Upper lobe of right lung (tissue), 1 donor: ENCODE data around the gene TEAD1. TPM values are rescaled to one million over a fixed set of nuclear protein-coding genes. Genes with fewer than 3 reads are reported as not detected.

Source experiments
- ATAC-seq: fragments of 200-7000 bp; cut with Tn5 transposase; one replicate; pipeline ENCODE4 v1.9.1; 2020; ENCODE audit warnings: mild to moderate bottlenecking, moderate library complexity
- DNase-seq: peaks from one replicate; pipeline ENCODE4 v3.0.0-alpha.2; 2020
- H3K27ac ChIP-seq: fragments of 200-600 bp; one replicate; pipeline ENCODE4 v1.8.0; 2022
- H3K27me3 ChIP-seq: fragments of 200-600 bp; one replicate; pipeline ENCODE4 v1.8.0; 2022; ENCODE audit warnings: mild to moderate bottlenecking
- H3K36me3 ChIP-seq: fragments of 200-600 bp; one replicate; pipeline ENCODE4 v1.8.0; 2022
- H3K4me1 ChIP-seq: fragments of 200-600 bp; one replicate; pipeline ENCODE4 v1.8.0; 2022
- H3K4me3 ChIP-seq: fragments of 200-600 bp; one replicate; pipeline ENCODE4 v1.8.0; 2022; ENCODE audit warnings: mild to moderate bottlenecking
- H3K9me3 ChIP-seq: fragments of 200-600 bp; one replicate; pipeline ENCODE4 v1.8.0; 2022
- CTCF ChIP-seq: fragments of 200-600 bp; IDR thresholded peaks from one replicate; pipeline ENCODE4 v1.8.0; 2022; ENCODE audit warnings: antibody characterized with exemption
- intact Hi-C: fragments of 100-400 bp; cut with DNase I; formaldehyde crosslinking; loops from one replicate; pipeline ENCODE4 v1.11.0; 2022
- total RNA-seq: library from RNA; stranded (reverse); fragmentation: NEBNext Ultra II Directional; extraction: Animal tissue kit (Norgen Biotek cat#: 25700); gene quantifications from one replicate; pipeline ENCODE4 v1.2.1, GENCODE V29; 2021
- donor health status: DM: no; HTN: yes; CAD: no; lungs with severe emphysema.

TEAD1 gene
- total RNA-seq, 1 donor from 2014 or later: 72.3 TPM

GRCh38 chr11:12901874-12902481 lies 227.8 kb downstream of the TEAD1 start:
- Histone ChIP-seq H3K27ac (no peak overlapping the region), H3K4me3 (no peak overlapping the region), H3K36me3 (peaks cover 4% of the 10 kb centered on the region), H3K27me3 (no peaks in the 10 kb centered on the region), H3K4me1 (no peaks in the 10 kb centered on the region), H3K9me3 (no peaks in the 10 kb centered on the region)
- intact Hi-C loops: no loop called here
- no peak for ATAC-seq
- TF ChIP-seq CTCF: no peak
- no peak for DNase-seq

DNA sequence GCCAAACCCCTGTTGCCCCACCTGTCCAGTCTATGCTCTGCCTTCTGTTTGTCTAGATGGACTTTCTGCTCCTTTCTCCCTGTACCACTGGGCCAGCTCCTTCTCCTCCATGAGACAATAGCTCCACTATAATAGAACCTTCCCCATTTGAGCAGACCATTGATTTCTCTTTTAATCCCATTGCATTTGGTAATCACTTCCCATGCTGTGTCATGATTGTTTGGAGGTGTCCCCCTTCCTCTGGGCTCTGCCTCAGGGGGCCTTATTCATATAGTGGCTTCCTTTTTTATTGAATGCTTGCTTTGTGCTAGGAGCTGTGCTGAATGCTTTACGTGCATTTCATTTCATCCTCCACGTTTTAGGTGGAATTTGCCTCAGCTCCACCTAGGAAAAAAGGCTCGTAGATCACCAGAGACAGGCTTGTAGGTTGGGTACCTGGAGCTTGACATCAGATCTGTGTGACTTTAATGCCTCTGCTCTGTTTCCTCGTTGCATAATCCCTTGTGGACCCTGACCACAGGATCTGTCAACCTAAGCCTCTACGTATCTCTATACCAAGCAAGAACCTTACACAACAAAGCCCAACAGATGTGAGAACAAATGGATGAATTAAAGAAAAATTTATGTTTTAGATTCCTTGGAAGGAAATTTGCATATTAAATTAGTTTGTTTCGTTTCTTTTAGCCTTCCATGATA lies 228.7 kb downstream of the TEAD1 start:
- Histone ChIP-seq H3K4me3 (no peak overlapping the region), H3K4me1 (no peaks in the 10 kb centered on the region), H3K27ac (no peak overlapping the region), H3K27me3 (no peaks in the 10 kb centered on the region), H3K36me3 (peaks cover 4% of the 10 kb centered on the region), H3K9me3 (no peaks in the 10 kb centered on the region)
- TF ChIP-seq CTCF: no peak
- DNase-seq (no peak), ATAC-seq (no peak)
- intact Hi-C loops: no loop called here

DNA sequence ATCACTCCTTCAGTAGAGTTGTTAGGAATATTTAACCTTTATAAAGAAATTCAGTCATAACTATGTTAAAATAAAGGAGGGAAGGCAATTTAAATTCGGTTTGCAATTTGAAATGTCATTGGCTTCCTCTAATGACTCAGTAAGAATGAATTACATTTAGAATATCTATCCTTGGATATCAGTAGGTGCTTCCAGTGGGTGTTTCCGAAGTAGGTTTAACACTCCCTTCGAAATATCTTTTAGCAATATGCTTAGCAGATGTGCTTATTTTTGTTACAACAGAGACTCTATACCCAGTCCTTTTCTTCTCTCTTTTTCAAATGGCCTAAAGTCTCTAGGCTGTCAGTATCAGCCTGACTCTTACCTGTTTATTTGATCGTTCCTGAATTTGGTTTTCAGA lies 231.2 kb downstream of the TEAD1 start:
- ATAC-seq: no peak
- no peak for TF ChIP-seq CTCF
- Histone ChIP-seq H3K36me3 (peaks cover 4% of the 10 kb centered on the region), H3K4me1 (no peaks in the 10 kb centered on the region), H3K27ac (no peak overlapping the region), H3K4me3 (no peak overlapping the region), H3K9me3 (no peaks in the 10 kb centered on the region), H3K27me3 (no peaks in the 10 kb centered on the region)
- intact Hi-C loops: no loop called here
- no peak for DNase-seq

DNA sequence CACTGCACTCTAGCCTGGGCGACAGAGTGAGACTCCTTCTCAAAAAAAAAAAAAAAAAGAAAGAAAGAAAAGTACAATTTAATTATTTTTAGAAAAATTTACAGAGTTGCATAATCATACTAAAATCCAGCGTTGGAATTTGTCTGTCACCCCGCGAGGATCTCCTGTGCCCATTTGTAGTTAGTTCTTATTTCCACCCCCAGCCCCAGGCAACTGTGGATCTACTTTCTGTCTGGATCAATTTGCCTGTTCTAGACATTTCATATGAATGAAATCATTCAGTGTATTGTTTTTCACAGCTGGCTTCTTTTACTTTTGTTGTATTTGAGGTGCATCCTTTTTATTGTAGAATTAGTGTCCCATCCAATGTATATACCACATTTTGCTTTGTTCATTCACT lies 232.3 kb downstream of the TEAD1 start:
- TF ChIP-seq CTCF: no peak
- no peaks in the 10 kb centered on the region for H3K4me1 ChIP-seq
- no peaks in the 10 kb centered on the region for H3K9me3 ChIP-seq
- H3K27me3 ChIP-seq: no peaks in the 10 kb centered on the region
- no peak overlapping the region for H3K4me3 ChIP-seq
- no peak for DNase-seq
- ATAC-seq: no peak
- no peak overlapping the region for H3K27ac ChIP-seq
- H3K36me3 ChIP-seq: peaks cover 4% of the 10 kb centered on the region
- intact Hi-C loops: no loop called here

- no peak for TF ChIP-seq CTCF
- intact Hi-C loops: no loop called here
- H3K9me3 ChIP-seq: no peaks in the 10 kb centered on the region
- ATAC-seq (no peak), DNase-seq (no peak)
- no peak overlapping the region for H3K4me3 ChIP-seq
- no peaks in the 10 kb centered on the region for H3K27me3 ChIP-seq
- H3K36me3 ChIP-seq: no peaks in the 10 kb centered on the region
- H3K27ac ChIP-seq: no peak overlapping the region
- H3K4me1 ChIP-seq: no peaks in the 10 kb centered on the region
Observed at GRCh38 chr11:12909879-12910278, 235.7 kb downstream of the TEAD1 start.
